ENCODE results near the gene FADS2. TPM values are rescaled to one million over a fixed set of nuclear protein-coding genes. Genes with fewer than 3 reads are reported as not detected.

The FADS2 gene
- total RNA-seq, 1 experiment from 2014 or later: 1,097 TPM

DNA sequence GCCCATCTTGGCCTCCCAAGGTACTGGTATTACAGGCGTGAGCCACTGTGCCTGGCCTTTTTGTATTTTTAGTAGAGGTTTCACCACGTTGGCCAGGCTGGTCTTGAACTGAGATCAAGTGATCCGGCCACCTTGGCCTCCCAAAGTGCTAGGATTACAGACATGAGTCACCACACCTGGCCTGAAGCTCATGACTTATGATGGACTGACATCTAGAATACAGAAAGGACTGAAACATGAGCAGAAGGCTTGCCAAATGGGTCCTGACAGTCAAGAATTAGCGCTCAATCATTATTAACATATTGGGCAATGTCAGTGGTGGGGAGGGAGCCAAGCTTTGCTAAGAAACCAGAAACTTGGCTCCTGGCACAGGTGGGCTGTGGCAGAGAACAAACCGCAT, 16.3 kb upstream of the FADS2 start:
- H3K9me3 ChIP-seq (ENCODE audit: low read depth, low read length, poor library complexity, severe bottlenecking): no peaks in the 10 kb centered on the region
- intact Hi-C loops (cut with micrococcal nuclease; ENCODE audit: unreplicated experiment): no loop called here
- no peaks in the 10 kb centered on the region for H3K27me3 ChIP-seq (replicated peaks; ENCODE audit: insufficient read depth, low read depth, low read length, poor library complexity)
- peaks cover 81% of the 10 kb centered on the region for H3K36me3 ChIP-seq (ENCODE audit: insufficient read depth, low read length, poor library complexity, severe bottlenecking)
- TF ChIP-seq EZH2 (IDR thresholded peaks at IDR 0.05; ENCODE audit: borderline replicate concordance, low read depth, low read length, poor library complexity, severe bottlenecking): no peak
- TF ChIP-seq, protein P1, sequence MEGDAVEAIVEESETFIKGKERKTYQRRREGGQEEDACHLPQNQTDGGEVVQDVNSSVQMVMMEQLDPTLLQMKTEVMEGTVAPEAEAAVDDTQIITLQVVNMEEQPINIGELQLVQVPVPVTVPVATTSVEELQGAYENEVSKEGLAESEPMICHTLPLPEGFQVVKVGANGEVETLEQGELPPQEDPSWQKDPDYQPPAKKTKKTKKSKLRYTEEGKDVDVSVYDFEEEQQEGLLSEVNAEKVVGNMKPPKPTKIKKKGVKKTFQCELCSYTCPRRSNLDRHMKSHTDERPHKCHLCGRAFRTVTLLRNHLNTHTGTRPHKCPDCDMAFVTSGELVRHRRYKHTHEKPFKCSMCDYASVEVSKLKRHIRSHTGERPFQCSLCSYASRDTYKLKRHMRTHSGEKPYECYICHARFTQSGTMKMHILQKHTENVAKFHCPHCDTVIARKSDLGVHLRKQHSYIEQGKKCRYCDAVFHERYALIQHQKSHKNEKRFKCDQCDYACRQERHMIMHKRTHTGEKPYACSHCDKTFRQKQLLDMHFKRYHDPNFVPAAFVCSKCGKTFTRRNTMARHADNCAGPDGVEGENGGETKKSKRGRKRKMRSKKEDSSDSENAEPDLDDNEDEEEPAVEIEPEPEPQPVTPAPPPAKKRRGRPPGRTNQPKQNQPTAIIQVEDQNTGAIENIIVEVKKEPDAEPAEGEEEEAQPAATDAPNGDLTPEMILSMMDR (conservative IDR thresholded peaks at IDR 0.05; ENCODE audit: low read depth, low read length): no peak
- ChIA-PET POLR2A (ENCODE audit: low non-redundant PET) (no interaction called here), CTCF (no interaction called here)
- H3K27ac ChIP-seq (ENCODE audit: low read depth, low read length, poor library complexity, severe bottlenecking): peak overlapping the region; percentile 62
- BruUV-seq (replicated peaks): no TSS peak
- H3K4me1 ChIP-seq (ENCODE audit: insufficient read depth, low read length, poor library complexity, severe bottlenecking): peaks cover 19% of the 10 kb centered on the region
- no peak overlapping the region for H3K4me3 ChIP-seq (ENCODE audit: low read depth, low read length, poor library complexity, severe bottlenecking)
- no peak for DNase-seq (ENCODE audit: low spot score)

DNA sequence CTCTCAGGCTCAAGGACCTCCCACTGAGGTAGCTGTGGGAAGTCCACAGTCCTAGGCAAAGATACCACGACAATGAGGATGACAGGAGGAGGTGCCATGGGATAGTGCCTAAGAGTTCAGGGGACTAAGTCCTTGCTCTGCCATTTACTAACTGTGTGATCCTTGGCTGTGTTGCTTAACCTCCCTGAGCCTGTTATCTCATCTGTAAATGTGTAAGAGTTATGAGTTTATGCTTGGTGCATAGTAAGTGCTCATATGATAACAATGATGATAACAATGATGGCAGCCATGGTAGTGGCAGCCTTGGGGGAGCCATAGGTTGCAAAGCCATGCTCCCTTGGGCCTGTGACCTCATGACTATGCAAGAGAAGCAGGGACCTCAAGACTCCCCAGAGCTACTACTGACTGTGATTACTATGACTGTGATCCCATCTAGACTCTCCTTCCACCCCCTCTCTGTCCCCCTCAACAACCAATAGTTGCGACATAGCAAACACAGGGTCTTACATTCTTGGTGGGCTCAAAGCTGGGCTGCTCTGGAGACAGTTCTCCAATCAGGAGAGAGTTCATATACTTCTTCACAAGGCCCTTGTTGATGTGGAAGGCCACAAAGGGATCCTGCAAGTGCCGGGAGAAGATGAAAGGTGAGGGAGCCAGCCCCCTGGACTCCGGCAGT, 15.2 kb upstream of the FADS2 start:
- Histone ChIP-seq H3K27ac (ENCODE audit: low read depth, low read length, poor library complexity, severe bottlenecking) (peak overlapping the region; percentile 62), H3K4me3 (ENCODE audit: low read depth, low read length, poor library complexity, severe bottlenecking) (no peak overlapping the region), H3K27me3 (replicated peaks; ENCODE audit: insufficient read depth, low read depth, low read length, poor library complexity) (no peaks in the 10 kb centered on the region), H3K4me1 (ENCODE audit: insufficient read depth, low read length, poor library complexity, severe bottlenecking) (peaks cover 28% of the 10 kb centered on the region), H3K36me3 (ENCODE audit: insufficient read depth, low read length, poor library complexity, severe bottlenecking) (peaks cover 71% of the 10 kb centered on the region), H3K9me3 (ENCODE audit: low read depth, low read length, poor library complexity, severe bottlenecking) (no peaks in the 10 kb centered on the region)
- ChIA-PET POLR2A (ENCODE audit: low non-redundant PET) (no interaction called here), CTCF (no interaction called here)
- BruUV-seq (replicated peaks): no TSS peak
- DNase-seq (ENCODE audit: low spot score): no peak
- intact Hi-C loops (cut with micrococcal nuclease; ENCODE audit: unreplicated experiment): no loop called here
- TF ChIP-seq EZH2 (IDR thresholded peaks at IDR 0.05; ENCODE audit: borderline replicate concordance, low read depth, low read length, poor library complexity, severe bottlenecking): no peak
- TF ChIP-seq, protein P1 (conservative IDR thresholded peaks at IDR 0.05; ENCODE audit: low read depth, low read length): no peak

DNA sequence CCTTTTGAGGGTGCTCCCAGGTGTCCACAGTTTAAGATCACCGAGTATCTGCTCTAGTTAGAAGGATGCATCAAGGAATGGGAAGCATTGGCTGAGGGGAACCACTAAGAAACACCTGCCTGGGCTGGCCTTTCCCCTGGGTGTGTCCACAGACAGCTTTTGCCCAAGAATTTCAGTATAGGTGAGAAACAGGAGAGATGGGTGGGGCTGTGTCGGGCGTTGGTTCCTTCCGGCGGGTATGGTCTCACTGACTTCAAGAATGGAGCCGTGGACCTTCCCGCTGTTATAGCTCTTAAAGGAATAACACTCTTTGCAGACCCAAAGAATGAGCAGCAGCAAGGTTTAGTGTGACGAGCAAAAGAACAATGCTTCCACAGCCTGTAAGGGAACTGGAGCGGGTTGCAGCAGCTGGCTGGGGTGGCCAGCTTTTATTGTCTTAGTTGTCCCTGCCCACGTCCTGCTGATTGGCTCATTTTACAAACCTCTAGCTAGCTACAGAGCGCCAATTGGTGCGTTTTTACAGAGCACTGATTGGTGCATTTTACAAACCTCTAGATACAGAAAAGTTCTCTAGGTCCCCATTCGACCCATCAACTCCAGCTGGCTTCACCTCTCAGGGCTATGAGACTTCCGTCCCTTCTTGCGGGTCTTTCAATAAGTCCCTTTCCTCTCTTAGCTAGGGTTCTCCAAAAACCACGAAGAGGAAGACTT, 13.7 kb upstream of the FADS2 start:
- ChIA-PET CTCF (interaction anchor here (0.9 to 1.5 kb wide), 3 partner anchors 15 to 294 kb away, joined by 4 to 12 read pairs (median 4); no protein-coding TSS in a partner anchor), POLR2A (ENCODE audit: low non-redundant PET) (no interaction called here)
- no peak for TF ChIP-seq EZH2 (IDR thresholded peaks at IDR 0.05; ENCODE audit: borderline replicate concordance, low read depth, low read length, poor library complexity, severe bottlenecking)
- TF ChIP-seq, protein P1 (conservative IDR thresholded peaks at IDR 0.05; ENCODE audit: low read depth, low read length): no peak
- H3K36me3 ChIP-seq (ENCODE audit: insufficient read depth, low read length, poor library complexity, severe bottlenecking): peaks cover 56% of the 10 kb centered on the region
- peaks cover 30% of the 10 kb centered on the region for H3K4me1 ChIP-seq (ENCODE audit: insufficient read depth, low read length, poor library complexity, severe bottlenecking)
- BruUV-seq (replicated peaks): TSS peak; percentile 19
- peak; percentile 68 for DNase-seq (ENCODE audit: low spot score)
- peak overlapping the region; percentile 78 for H3K4me3 ChIP-seq (ENCODE audit: low read depth, low read length, poor library complexity, severe bottlenecking)
- intact Hi-C loops (cut with micrococcal nuclease; ENCODE audit: unreplicated experiment): no loop called here
- peak overlapping the region; percentile 96 for H3K27ac ChIP-seq (ENCODE audit: low read depth, low read length, poor library complexity, severe bottlenecking)
- H3K9me3 ChIP-seq (ENCODE audit: low read depth, low read length, poor library complexity, severe bottlenecking): no peaks in the 10 kb centered on the region
- H3K27me3 ChIP-seq (replicated peaks; ENCODE audit: insufficient read depth, low read depth, low read length, poor library complexity): no peaks in the 10 kb centered on the region

Measured in A673 (cell line).